ENCODE measurements around the gene PIM2. TPM values are rescaled to one million over a fixed set of nuclear protein-coding genes. Genes with fewer than 3 reads are reported as not detected.

PIM2 gene
- total RNA-seq, 4 donors from 2014 or later, result 17.3 to 24.8 (median 19.1) TPM

DNA sequence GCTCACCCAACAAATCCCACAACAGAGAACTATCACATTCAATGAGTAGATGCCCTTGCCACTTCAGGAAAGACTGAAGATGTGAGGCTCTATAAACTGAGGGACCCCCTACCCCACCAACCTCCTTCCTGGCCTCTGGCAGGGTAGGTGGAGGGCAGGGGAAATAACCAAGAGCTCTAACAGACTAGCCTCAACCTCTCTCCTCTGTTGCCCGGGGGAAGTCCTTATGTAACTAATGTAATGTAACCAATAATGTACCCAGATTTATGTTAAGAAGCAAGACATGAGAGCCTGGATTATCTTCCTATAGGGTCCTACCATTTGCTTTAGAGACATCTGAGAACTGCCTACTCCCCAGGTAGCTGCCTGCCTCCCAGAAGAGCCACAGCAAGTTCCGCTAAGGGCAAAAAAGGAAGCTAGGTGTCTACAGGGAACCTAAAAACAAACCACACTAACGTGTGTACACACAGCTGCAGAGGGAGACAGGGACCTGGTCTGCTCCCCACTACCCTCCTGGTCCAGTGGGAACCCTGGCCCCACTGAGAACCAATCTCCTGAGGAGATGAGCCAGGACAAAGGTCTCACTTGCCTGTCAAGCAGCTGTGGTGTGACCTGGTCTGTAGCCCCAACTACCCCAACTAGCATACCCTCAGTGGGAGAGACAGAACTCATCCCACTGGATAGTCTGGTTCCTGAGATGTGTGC, 20.9 kb upstream of the PIM2 start:
- Histone ChIP-seq H3K36me3 (peaks cover 0 to 4% (median 0%) of the 10 kb centered on the region in 3 donors), H3K27ac (peak overlapping the region; percentile 74 to 84 (median 76)), H3K9me3 (no peaks in the 10 kb centered on the region), H3K27me3 (no peaks in the 10 kb centered on the region), H3K4me3 (peak overlapping the region in 1 of 4 donors; percentile 1), H3K4me1 (peaks cover 0 to 25% (median 14%) of the 10 kb centered on the region in 4 donors)
- no peak for TF ChIP-seq POLR2A (IDR thresholded peaks at IDR 0.05)
- TF ChIP-seq, protein P1, sequence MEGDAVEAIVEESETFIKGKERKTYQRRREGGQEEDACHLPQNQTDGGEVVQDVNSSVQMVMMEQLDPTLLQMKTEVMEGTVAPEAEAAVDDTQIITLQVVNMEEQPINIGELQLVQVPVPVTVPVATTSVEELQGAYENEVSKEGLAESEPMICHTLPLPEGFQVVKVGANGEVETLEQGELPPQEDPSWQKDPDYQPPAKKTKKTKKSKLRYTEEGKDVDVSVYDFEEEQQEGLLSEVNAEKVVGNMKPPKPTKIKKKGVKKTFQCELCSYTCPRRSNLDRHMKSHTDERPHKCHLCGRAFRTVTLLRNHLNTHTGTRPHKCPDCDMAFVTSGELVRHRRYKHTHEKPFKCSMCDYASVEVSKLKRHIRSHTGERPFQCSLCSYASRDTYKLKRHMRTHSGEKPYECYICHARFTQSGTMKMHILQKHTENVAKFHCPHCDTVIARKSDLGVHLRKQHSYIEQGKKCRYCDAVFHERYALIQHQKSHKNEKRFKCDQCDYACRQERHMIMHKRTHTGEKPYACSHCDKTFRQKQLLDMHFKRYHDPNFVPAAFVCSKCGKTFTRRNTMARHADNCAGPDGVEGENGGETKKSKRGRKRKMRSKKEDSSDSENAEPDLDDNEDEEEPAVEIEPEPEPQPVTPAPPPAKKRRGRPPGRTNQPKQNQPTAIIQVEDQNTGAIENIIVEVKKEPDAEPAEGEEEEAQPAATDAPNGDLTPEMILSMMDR (IDR thresholded peaks at IDR 0.05), result no peak
- peak in 2 of 3 donors; percentile 61 to 71 for DNase-seq

DNA sequence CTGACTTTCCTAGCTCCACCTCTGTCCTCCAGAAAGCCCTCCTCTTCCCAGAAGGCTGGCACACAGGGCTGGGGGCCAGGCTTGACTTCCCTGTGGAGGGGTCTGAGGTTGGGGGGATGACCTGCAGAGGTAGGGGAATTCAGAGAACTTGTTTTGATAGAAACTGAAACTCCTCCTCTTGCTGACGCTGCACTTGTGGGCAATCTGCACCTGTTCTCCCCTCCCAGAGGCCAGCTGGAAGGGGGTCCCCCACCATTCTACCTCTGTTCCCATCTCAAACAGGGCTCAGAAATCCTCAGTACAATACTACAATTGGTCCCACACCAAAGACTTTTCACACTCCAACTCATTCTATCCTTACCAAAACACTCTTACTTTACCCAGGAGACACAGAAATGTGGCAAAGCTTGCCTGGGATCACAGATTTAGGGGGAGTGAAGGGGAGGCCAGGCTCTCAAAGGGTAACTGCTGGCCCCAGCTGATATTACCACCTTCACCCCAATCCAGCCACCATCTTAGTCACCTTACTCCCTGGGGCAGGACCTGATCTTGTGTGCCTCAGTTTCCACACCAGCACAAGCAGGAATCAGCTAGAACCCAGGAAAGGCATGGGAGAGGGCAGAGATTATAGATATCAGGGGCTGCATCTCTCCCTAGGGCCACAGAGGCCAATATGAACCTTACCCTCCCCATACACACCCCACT, 20.0 kb upstream of the PIM2 start:
- Histone ChIP-seq H3K36me3 (peaks cover 0 to 12% (median 0%) of the 10 kb centered on the region in 3 donors), H3K27me3 (no peaks in the 10 kb centered on the region), H3K9me3 (no peaks in the 10 kb centered on the region), H3K4me3 (no peak overlapping the region), H3K4me1 (peaks cover 0 to 25% (median 14%) of the 10 kb centered on the region in 4 donors), H3K27ac (peak overlapping the region; percentile 74 to 84 (median 76))
- TF ChIP-seq POLR2A (IDR thresholded peaks at IDR 0.05), result no peak
- TF ChIP-seq, protein P1 (IDR thresholded peaks at IDR 0.05), result no peak
- DNase-seq, result peak in 2 of 3 donors; percentile 79 to 85

DNA sequence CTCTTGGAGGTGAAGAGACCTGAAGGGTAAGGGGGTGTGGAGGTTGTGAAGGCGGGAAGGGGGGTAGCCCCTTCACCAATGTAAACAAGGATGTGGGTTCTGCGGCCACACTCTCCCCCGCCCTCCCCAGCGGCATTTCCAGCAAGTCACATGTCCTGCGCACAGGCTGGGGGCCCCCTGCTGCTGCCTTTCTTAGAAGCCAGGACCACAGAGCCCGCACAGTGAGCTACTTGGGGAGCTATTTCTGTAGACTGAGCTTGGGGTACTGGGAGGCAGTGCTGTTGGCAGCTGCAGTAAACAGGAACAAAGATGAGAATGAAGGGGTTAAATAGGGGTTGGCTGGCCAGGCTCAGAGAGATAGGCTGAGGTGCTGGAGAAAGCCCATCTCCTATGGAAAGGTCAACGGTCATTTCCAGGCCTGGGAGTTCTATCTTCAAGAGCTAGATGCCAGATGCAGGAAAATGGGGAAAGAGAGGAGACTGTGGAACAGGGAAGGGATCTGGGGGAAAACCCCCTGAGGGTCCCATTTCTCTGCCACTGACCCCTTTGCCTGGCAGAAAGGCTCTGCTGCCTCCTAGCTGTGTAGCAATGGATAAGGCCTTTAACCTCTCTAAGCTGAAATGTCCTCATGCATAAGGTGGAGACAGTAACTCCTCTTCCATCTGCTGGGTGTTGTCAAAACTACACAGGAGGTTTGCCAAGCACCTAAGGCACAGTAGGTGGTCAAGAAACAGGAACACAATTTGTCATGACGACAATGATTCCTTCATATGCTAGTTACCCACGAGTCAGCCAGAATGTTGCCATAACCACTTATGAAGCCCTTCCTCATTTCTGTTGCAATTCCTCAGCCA, 18.5 kb upstream of the PIM2 start:
- Histone ChIP-seq H3K27ac (peak overlapping the region; percentile 75 to 84 (median 76)), H3K4me3 (peak overlapping the region in 1 of 4 donors; percentile 23), H3K9me3 (no peaks in the 10 kb centered on the region), H3K4me1 (peaks cover 0 to 25% (median 14%) of the 10 kb centered on the region in 4 donors), H3K27me3 (no peaks in the 10 kb centered on the region), H3K36me3 (peaks cover 0 to 20% (median 0%) of the 10 kb centered on the region in 3 donors)
- DNase-seq, result peak; percentile 53 to 96 (median 94)
- TF ChIP-seq, protein P1 (IDR thresholded peaks at IDR 0.05), result peak in 3 of 6 experiments; percentile 9 to 16 (median 12)
- TF ChIP-seq POLR2A (IDR thresholded peaks at IDR 0.05), result peak in 1 of 2 donors; percentile 23

DNA sequence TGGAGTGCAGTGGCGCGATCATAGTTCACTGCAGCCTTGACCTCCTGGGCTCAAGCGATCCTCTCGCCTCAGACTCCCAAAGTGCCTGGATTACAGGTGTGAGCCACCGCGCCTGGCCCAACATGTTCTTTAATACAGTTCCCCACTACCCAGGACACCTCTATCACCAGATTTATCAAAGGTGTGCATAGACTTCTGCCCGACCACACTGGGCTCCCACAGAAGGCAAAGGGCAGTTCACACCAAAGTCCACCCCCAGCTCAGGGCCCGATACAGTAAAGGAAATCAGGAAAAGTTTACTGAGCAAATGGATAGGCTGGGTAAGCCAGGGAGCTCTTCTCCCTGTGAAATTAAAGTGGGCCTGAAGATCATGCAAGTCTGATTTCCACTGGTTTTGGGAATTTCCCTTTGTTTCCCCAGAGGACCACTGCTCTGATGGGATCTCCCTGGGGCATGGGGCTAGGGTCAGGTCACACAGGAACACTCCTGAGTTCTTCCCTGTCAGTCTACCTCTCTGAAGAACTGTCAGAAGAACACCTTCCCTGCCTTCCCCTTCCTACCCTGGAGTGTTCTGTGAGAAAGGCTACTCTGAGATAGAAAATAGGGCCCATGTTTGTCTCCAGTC, 17.7 kb upstream of the PIM2 start:
- H3K36me3 ChIP-seq, result peaks cover 0 to 28% (median 0%) of the 10 kb centered on the region in 3 donors
- DNase-seq, result no peak
- no peaks in the 10 kb centered on the region for H3K9me3 ChIP-seq
- peak overlapping the region; percentile 62 to 76 (median 75) for H3K27ac ChIP-seq
- no peak for TF ChIP-seq POLR2A (IDR thresholded peaks at IDR 0.05)
- TF ChIP-seq, protein P1 (IDR thresholded peaks at IDR 0.05), result no peak
- H3K4me3 ChIP-seq, result peak overlapping the region in 1 of 4 donors; percentile 23
- H3K4me1 ChIP-seq, result peaks cover 0 to 25% (median 14%) of the 10 kb centered on the region in 4 donors
- H3K27me3 ChIP-seq, result no peaks in the 10 kb centered on the region

DNA sequence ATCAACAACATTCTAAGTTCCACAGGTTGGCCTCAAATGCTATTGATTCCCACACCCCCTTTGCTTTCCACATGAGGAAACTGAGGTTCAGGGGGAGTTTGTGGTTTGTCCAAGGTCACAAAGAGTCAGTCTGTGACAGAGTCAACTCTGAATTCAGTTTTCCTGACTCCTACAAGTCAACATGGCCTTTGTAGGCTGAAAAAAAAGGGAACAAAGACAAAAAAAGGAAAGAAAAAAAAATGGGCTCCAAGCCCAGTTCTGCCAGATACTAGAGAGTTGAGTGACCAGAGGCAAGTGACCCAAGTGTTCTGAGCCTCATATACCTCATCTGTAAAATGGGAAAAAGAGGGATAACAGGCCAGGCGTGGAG, 16.5 kb upstream of the PIM2 start:
- Histone ChIP-seq H3K27me3 (no peaks in the 10 kb centered on the region), H3K36me3 (peaks cover 0 to 40% (median 0%) of the 10 kb centered on the region in 3 donors), H3K4me3 (no peak overlapping the region), H3K4me1 (peaks cover 0 to 20% (median 10%) of the 10 kb centered on the region in 4 donors), H3K9me3 (no peaks in the 10 kb centered on the region), H3K27ac (peak overlapping the region in 1 of 4 donors; percentile 75)
- TF ChIP-seq, protein P1 (IDR thresholded peaks at IDR 0.05), result no peak
- TF ChIP-seq POLR2A (IDR thresholded peaks at IDR 0.05), result no peak
- no peak for DNase-seq
